Measurements from ENCODE around the gene KSR1.
A peak's percentile ranks its signal among the peaks of the same experiment; 100 is the strongest.
"Not testable (repeated sequence)": the region's sequence is repeated elsewhere in the genome, so short reads cannot be mapped to it uniquely, and the experiment has no call there.

Gene KSR1

GRCh38 chr17:27647765-27648164 lies 191.5 kb downstream of the KSR1 start:
- FAIRE-seq, result no peak

DNA sequence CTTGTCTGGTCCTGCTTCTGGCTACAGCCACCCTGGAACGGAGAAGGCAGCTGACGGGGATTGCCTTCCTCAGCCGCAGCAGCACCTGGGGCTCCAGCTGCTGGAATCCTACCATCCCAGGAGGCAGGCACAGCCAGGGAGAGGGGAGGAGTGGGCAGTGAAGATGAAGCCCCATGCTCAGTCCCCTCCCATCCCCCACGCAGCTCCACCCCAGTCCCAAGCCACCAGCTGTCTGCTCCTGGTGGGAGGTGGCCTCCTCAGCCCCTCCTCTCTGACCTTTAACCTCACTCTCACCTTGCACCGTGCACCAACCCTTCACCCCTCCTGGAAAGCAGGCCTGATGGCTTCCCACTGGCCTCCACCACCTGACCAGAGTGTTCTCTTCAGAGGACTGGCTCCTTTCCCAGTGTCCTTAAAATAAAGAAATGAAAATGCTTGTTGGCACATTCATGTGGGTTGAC lies 192.9 kb downstream of the KSR1 start:
- not testable (repeated sequence) for FAIRE-seq

GRCh38 chr17:27649929-27650328 lies 193.7 kb downstream of the KSR1 start:
- no peak for FAIRE-seq

DNA sequence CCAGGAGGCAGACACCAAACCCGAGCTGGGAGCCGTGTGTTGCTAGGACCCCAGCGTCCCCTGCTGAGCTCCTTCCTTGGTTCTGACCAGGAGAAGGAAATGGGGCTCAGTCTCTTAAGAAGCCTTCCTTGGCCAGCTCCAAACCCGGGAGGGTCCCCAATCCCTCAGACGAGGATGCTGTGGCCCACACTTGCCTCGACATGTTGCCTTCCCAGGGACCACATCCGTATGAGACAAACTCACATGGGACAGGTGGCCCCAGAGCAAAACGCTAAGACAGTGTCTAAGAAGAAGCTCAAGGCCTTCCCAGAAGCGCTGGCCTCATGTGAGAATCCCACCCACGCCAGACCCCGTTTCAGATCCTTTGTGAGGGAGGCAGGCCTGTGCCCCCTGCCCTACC lies 194.6 kb downstream of the KSR1 start:
- no peak for FAIRE-seq

- FAIRE-seq, result peak; percentile 79
These were observed 195.4 kb downstream of the KSR1 start for GRCh38 chr17:27651411-27652345.

DNA sequence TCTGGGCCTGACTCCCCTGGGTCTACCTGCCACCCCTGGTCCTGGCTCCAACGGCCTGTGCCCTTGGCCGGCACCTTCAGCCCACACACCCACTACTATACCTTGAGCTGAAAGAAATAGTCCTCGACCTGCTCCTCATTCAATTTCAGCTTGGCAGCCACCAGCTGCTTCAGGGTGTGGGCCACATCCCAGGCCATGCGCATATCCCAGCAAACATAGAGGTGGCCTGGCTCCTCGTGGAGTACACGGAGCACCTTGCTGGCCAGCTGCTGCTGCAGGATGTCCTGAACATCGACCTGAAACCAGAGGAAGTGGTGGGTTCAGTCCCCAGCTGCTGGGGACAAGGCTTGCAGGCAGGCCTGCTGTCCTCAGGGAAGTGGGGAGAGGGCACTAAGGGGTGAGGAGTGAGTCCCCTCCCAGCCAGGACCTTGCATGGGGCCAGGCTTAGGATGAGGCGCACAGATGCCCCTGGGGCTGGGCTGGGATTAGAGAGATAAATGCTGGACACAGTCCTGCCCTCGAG lies 197.3 kb downstream of the KSR1 start:
- not testable (repeated sequence) for FAIRE-seq

- FAIRE-seq, result no peak
These were observed 197.9 kb downstream of the KSR1 start for GRCh38 chr17:27654136-27654535.

DNA sequence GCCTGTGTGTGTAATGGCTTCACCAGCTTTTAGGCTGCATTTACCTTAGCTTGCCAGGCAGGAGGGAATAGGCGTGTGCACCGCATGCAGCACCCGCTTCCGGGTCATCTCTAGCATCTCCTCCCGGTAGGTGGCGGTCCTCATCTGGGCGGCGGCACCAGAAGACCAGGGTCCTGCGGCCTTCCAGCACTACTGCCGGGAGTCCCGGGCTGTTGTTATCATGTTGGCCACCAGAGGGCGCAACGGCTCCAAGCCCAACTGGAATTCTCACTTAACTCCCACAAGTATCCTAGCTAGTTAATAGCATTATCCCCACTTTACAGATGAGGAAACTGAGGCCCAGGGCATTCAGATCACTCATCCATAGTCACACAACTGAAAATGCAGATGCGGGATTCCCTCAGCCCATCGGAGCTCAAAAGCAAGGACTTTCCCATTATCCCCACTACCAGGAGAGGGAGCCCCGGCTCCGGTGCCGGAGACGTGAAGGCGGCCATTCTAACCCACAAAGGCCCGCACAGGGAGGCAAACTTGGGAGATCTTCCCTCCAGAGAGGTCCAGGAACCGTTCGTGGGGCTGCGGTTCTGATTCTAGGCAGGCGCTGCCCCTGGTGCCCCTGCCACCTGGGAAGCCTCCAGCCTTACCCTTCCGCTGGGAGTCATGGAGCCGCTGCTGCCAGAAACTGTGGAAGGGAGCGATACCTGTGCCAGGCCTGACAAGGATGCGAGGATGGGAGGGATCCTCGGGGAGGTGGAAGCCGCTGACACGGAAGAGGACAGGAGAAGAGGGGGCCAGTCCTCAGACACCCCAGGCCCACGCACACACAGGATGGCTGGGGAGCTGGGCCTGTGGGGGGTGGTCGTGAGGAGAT lies 198.6 kb downstream of the KSR1 start:
- no peak for FAIRE-seq

GRCh38 chr17:27655525-27656111 lies 199.4 kb downstream of the KSR1 start:
- FAIRE-seq, result not testable (repeated sequence)

- FAIRE-seq, result not testable (repeated sequence)
These were observed 200.4 kb downstream of the KSR1 start for GRCh38 chr17:27656620-27657019.

DNA sequence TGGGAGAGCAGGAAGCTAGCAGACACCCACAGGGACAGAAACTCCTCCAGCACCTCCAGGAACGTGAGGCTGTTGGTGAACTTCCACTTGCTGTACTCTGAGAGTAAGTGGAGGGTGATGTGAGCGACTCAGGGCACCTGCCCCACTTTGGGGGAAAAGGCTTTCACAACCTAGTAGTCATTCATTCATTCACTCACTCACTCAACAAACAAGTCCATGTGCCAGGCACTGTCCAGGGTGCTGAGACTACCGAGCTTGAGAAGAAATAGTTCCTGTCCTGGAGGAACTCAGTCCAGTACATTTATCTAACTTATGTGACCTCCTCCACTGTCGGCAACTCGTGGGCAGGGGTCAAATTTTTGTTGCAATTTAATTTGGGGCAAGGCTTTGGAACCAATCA lies 201.4 kb downstream of the KSR1 start:
- no peak for FAIRE-seq

DNA sequence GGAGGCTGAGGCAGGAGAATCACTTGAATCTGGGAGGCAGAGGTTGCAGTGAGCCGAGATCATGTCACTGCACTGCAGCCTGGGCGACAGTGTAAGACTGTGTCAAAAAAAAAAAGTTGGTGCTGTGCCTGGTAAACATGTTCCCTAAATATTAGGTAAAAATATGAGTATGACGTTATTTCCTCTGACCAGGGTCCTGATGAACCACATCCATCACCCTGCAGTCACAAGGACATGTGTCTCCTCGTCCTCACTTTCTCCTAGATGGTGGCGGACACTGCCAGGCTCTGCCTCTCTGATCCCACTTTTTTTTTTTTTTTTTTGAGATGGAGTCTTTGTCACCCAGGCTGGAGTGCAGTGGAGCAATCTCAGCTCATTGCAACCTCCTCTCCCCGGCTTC lies 203.4 kb downstream of the KSR1 start:
- no peak for FAIRE-seq

DNA sequence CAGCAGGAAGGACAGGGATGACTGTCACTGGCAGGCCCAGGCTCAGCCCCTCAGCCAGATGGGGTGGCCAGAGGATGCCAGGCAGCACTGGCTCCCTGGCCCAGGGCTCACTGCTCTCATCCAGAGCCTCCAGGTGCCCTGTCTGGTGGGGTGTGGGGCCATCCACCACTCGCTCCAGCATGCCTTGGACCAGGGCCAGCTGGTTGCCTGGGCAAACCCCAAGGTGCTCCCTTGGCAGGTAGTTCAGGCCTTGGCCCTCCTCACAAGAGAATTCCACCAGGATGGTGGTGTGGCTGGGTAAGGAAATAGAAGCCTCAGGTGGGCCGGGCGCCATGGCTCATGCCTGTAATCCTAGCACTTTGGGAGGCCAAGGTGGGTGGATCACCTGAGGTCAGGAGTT lies 204.2 kb downstream of the KSR1 start:
- no peak for FAIRE-seq

DNA sequence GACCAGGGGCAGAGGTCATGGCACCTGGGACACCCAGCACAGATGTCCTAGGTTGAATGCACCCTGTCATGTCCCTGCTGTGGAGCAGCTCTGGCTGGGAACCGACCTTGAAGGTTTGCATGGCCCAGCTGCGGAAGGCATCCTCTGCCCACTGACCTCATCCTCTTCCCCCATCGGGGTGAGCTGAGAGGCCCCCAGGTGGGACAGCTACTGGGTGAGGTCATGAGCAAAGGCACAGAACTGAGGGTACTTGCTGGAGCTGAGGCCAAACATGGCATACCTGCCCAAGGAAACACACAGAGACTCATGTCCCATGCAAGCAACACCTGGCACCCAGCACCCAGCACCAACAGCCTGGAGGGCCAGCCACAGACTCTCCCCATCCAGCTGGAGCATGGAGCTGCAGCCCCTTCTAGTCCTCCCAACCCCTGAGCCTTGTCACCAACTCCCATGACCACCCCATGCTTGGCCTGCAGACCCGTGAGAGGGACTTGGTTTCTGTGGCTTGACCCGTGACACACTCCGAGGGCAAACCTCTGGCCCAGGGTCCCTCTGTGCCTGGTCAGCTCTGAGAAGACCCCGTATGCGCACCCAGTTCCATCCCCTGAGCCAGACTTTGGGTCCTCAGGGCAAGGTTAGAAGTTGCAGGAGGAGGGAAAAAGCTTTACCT lies 207.8 kb downstream of the KSR1 start:
- no peak for FAIRE-seq

DNA sequence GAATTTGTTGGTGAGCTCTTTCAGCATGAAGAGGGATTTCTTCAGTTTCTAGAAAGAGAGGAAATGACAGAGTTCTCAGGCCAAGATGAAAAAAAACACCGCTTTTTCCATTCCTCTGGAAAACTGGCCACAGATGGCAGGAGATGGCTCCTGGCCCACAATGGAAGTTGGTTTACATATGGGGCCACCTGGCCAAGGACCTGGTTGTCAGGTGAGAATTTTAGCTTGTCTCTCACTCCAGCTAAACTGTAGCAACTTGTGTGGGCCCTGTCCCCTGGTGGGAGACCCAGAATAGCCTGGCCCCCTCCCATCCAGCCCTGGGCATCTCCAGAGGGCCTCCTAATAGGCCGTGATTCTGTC lies 208.3 kb downstream of the KSR1 start:
- no peak for FAIRE-seq

DNA sequence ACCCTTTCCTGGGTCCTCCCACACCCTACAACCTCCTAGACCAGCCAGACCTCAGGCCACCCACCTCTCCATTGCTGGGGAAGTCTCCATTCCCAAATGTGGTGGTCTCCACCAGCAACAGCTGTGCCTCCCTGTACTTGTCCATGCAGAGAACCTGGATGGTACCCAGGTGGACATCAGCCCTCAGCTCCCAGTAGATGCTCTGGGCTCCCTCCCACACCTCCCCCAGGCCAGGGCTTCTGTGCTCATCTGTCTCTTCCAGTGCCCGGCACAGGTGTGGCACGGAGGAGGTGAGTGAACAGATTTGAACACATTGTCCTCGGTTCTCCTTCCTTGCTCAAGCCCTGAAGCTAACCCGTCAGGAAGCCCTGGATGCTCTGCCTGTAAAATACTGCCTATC lies 209.3 kb downstream of the KSR1 start:
- no peak for FAIRE-seq

- FAIRE-seq, result not testable (repeated sequence)
These were observed 210.0 kb downstream of the KSR1 start for GRCh38 chr17:27666270-27666669.

GRCh38 chr17:27666831-27667560 lies 210.7 kb downstream of the KSR1 start:
- FAIRE-seq, result no peak

DNA sequence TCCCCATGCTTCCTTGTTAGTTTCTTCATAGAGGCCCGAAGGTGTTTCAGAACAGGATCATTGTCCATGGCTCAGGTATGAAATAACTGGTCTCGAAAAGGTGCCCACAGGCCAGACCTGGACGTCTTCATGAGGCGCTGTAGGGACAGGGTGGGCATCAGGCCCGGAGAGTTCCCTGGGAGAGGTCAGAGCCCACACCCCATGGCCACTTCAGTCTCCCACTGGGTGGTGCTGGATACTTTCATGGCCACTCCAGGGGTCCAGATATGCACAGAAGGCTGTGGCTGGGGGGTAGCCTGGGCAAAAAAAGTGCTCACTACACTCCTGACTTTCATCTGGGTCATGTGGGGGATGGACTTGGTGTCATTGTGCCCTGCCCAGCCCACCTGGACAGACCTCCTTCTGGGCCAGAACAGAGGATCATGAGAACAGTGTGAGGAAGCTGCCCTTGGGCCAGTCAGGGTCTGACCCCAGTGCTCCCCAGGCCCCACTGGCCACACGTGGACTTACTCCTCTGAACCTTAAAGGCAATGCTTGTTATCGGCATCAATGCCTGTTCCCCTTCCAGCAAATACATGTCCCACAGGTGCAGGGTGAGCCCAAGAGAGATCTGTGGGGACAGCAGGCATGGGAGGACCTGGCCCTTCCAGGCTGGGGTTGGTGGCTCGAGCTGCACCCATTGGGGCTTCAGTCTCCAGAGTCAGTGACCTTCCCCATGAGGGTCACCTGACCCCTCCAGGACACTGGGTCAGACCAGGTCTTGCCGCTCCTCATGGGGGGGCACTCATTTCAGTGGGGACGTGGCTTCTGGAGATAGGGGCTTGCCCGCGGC lies 211.6 kb downstream of the KSR1 start:
- FAIRE-seq, result no peak

- no peak for FAIRE-seq
These were observed 212.2 kb downstream of the KSR1 start for GRCh38 chr17:27668488-27668823.

GRCh38 chr17:27669136-27669535 lies 212.9 kb downstream of the KSR1 start:
- FAIRE-seq, result no peak

Measured in G401.6 (cell line).